ENCODE data around the gene PPARA. TPM values are rescaled to one million over a fixed set of nuclear protein-coding genes. Genes with fewer than 3 reads are reported as not detected.

Gene PPARA
- total and polyA plus RNA-seq, 2 donors (not counting 3 experiments of a cell fraction or from before 2014, with no cell fraction given), result 3.1 to 10.7 TPM

DNA sequence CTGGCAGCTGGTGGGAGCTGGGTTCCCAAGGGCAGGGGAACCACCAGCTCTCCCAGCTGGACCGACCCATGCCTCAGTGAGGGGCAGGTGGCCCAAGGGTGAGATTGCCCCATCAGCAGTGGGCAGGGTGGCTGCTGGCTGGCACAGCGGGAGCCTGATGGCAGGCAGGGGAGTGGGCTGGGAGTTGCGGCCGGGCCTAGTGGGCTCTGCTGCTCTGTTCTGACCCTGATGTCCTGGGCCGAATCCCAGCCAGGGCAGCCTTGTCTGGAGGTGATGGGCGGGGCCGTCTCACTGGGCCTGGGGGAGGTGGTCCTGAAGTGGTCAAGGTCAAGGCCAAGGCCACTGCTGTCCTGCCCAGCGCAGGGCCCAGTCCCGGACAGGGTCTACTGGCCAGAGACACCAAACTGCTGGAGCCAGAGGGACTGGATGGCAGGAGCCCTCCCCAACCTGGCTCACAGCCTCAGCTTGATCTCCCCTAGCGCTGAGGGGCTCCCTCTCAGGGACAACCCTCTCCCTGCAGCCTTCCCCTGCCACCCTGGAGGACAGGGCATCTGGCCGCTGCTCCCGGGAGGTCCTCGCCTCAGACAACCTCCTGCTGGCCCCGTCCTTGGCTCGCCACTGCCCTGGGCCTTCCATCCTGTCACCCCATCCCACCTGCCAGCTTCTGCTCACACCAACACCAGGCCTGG is 26.5 kb upstream of the PPARA start:
- DNase-seq (ENCODE audit: low read depth, low spot score), result no peak
- POLR2A ChIA-PET, result no interaction called here
- H3K9me3 ChIP-seq (replicated peaks; ENCODE audit: control insufficient read depth, insufficient read depth, low read length), result no peaks in the 10 kb centered on the region
- H3K36me3 ChIP-seq (ENCODE audit: control insufficient read depth in 2 of 2, extremely low read depth in 1 of 2, insufficient read depth in 2 of 2, low read length in 2 of 2), result no peaks in the 10 kb centered on the region
- H3K4me3 ChIP-seq (replicated peaks in 1 of 3; ENCODE audit: insufficient read depth in 1 of 3, low read depth in 1 of 3, low read length in 3 of 3), result no peak overlapping the region
- no peak overlapping the region for H3K27ac ChIP-seq (ENCODE audit: insufficient read depth, low read depth, low read length)
- no peaks in the 10 kb centered on the region for H3K9me1 ChIP-seq (replicated peaks; ENCODE audit: control insufficient read depth, extremely low read depth, insufficient read depth, low read length)
- H3K79me2 ChIP-seq (ENCODE audit: control insufficient read depth, insufficient read depth, low read length), result no peaks in the 10 kb centered on the region
- TF ChIP-seq JUN (IDR thresholded peaks at IDR 0.05; ENCODE audit: borderline replicate concordance, insufficient read depth, insufficient read length, low read depth) (no peak), POLR2AphosphoS5 (IDR thresholded peaks at IDR 0.05; ENCODE audit: insufficient read depth, low read depth, low read length) (no peak), EZH2 (IDR thresholded peaks at IDR 0.05; ENCODE audit: borderline replicate concordance, low read depth, low read length, severe bottlenecking) (no peak), FOS (IDR thresholded peaks at IDR 0.05; ENCODE audit: borderline replicate concordance, insufficient read depth, low read length) (no peak), POLR2A (IDR thresholded peaks at IDR 0.05; ENCODE audit: low read depth, low read length) (no peak), GATA2 (IDR thresholded peaks at IDR 0.05; ENCODE audit: insufficient read depth, insufficient read length, low read depth, low read length) (no peak), MYC (IDR thresholded peaks at IDR 0.05; ENCODE audit: low read depth, low read length) (no peak)
- TF ChIP-seq, protein P1, sequence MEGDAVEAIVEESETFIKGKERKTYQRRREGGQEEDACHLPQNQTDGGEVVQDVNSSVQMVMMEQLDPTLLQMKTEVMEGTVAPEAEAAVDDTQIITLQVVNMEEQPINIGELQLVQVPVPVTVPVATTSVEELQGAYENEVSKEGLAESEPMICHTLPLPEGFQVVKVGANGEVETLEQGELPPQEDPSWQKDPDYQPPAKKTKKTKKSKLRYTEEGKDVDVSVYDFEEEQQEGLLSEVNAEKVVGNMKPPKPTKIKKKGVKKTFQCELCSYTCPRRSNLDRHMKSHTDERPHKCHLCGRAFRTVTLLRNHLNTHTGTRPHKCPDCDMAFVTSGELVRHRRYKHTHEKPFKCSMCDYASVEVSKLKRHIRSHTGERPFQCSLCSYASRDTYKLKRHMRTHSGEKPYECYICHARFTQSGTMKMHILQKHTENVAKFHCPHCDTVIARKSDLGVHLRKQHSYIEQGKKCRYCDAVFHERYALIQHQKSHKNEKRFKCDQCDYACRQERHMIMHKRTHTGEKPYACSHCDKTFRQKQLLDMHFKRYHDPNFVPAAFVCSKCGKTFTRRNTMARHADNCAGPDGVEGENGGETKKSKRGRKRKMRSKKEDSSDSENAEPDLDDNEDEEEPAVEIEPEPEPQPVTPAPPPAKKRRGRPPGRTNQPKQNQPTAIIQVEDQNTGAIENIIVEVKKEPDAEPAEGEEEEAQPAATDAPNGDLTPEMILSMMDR (IDR thresholded peaks at IDR 0.05; ENCODE audit: extremely low read depth in 1 of 2, insufficient read depth in 1 of 2, low read depth in 1 of 2, low read length in 2 of 2), result no peak
- TF ChIP-seq, protein P2, sequence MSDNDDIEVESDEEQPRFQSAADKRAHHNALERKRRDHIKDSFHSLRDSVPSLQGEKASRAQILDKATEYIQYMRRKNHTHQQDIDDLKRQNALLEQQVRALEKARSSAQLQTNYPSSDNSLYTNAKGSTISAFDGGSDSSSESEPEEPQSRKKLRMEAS (IDR thresholded peaks at IDR 0.05; ENCODE audit: insufficient read depth, insufficient read length), result no peak
- H3K4me2 ChIP-seq (ENCODE audit: insufficient read depth, low read length), result no peak overlapping the region
- dilution Hi-C loops (cut with MboI; ENCODE audit: extremely low pct_ligation_motif_present, low sequenced_read_pairs), result no loop called here
- CTCF ChIA-PET, result interaction anchor here (1.4 kb wide), 1 partner anchor 189 kb away, joined by 5 read pairs; no protein-coding TSS in a partner anchor
- H3K9ac ChIP-seq (replicated peaks; ENCODE audit: extremely low read depth, insufficient read depth, low read length), result no peak overlapping the region
- no peaks in the 10 kb centered on the region for H3K27me3 ChIP-seq (ENCODE audit: control insufficient read depth in 2 of 2, insufficient read depth in 2 of 2, low read length in 2 of 2)
- no peaks in the 10 kb centered on the region for H3K4me1 ChIP-seq (ENCODE audit: control insufficient read depth, extremely low read depth, insufficient read depth, low read length)
- intact Hi-C loops (cut with micrococcal nuclease), result no loop called here
- H2AFZ ChIP-seq (ENCODE audit: low read depth, low read length), result no peak overlapping the region
- no peak for FAIRE-seq
- no peaks in the 10 kb centered on the region for H4K20me1 ChIP-seq (replicated peaks; ENCODE audit: control insufficient read depth, extremely low read depth, insufficient read depth, low read length)
- BruUV-seq (replicated peaks), result no TSS peak
